ENCODE results near the gene GOLGA8N.
"Not testable (repeated sequence)": the region's sequence is repeated elsewhere in the genome, so short reads cannot be mapped to it uniquely, and the experiment has no call there.

Gene GOLGA8N

GRCh38 chr15:32593151-32593550 is at the start of gene GOLGA8N:
TSS of gene GOLGA8N (plus strand) at chr15:32593456.
- not testable (repeated sequence) for DNase-seq

- DNase-seq, result not testable (repeated sequence)
Measured at GRCh38 chr15:32543456-32543855, 49.8 kb upstream of the GOLGA8N start.

GRCh38 chr15:32545129-32545528 is 48.1 kb upstream of the GOLGA8N start:
- not testable (repeated sequence) for DNase-seq

GRCh38 chr15:32554587-32554986 is 38.7 kb upstream of the GOLGA8N start:
- not testable (repeated sequence) for DNase-seq

- not testable (repeated sequence) for DNase-seq
Measured at GRCh38 chr15:32562198-32562597, 31.1 kb upstream of the GOLGA8N start.

- not testable (repeated sequence) for DNase-seq
Measured at GRCh38 chr15:32568988-32569387, 24.3 kb upstream of the GOLGA8N start.

- DNase-seq, result not testable (repeated sequence)
Measured at GRCh38 chr15:32578482-32578881, 14.8 kb upstream of the GOLGA8N start.

- not testable (repeated sequence) for DNase-seq
Measured at GRCh38 chr15:32585844-32586243, 7.4 kb upstream of the GOLGA8N start.

- not testable (repeated sequence) for DNase-seq
Measured at GRCh38 chr15:32609518-32609917, 16.3 kb downstream of the GOLGA8N start.

GRCh38 chr15:32610719-32611118 is 17.5 kb downstream of the GOLGA8N start:
- not testable (repeated sequence) for DNase-seq

GRCh38 chr15:32614712-32615050 is 21.4 kb downstream of the GOLGA8N start:
- DNase-seq, result not testable (repeated sequence)

- DNase-seq, result peak; percentile 79
Measured at GRCh38 chr15:32615051-32615870, 22.0 kb downstream of the GOLGA8N start, which contains the start of gene ARHGAP11A. TSS of gene ARHGAP11A (plus strand) at chr15:32615504. CDS start at chr15:32616212, 708 bp downstream.

GRCh38 chr15:32615871-32616426 is 22.7 kb downstream of the GOLGA8N start:
- not testable (repeated sequence) for DNase-seq

GRCh38 chr15:32636410-32636809 is 43.2 kb downstream of the GOLGA8N start:
- DNase-seq, result no peak

GRCh38 chr15:32636908-32637567 is 43.8 kb downstream of the GOLGA8N start:
- DNase-seq, result no peak

- DNase-seq, result no peak
Measured at GRCh38 chr15:32637704-32638103, 44.4 kb downstream of the GOLGA8N start.

GRCh38 chr15:32641517-32642059 is 48.3 kb downstream of the GOLGA8N start, which contains the start of gene SCG5:
TSS of gene SCG5 (plus strand) at chr15:32641710. CDS start at chr15:32643593, 1,883 bp downstream.
- DNase-seq, result no peak

GRCh38 chr15:32642667-32643435 is 49.6 kb downstream of the GOLGA8N start:
- no peak for DNase-seq

- no peak for DNase-seq
Measured at GRCh38 chr15:32643907-32644445, 50.7 kb downstream of the GOLGA8N start.

GRCh38 chr15:32646291-32646690 is 53.0 kb downstream of the GOLGA8N start:
- no peak for DNase-seq

- no peak for DNase-seq
Measured at GRCh38 chr15:32649342-32649741, 56.1 kb downstream of the GOLGA8N start.

- DNase-seq, result peak; percentile 37
Measured at GRCh38 chr15:32651229-32651837, 58.1 kb downstream of the GOLGA8N start.
